HG03045 (cell line): ENCODE measurements around the gene SFMBT2.
"Not testable (repeated sequence)": the region's sequence is repeated elsewhere in the genome, so short reads cannot be mapped to it uniquely, and the experiment has no call there.

Experiments used
- ATAC-seq: cut with Tn5 transposase; IDR thresholded peaks from one replicate; pipeline ENCODE4 v1.9.1; 2021; ENCODE audit warnings: mild to moderate bottlenecking, moderate library complexity; ENCODE audit not compliant: unreplicated experiment

The SFMBT2 gene

DNA sequence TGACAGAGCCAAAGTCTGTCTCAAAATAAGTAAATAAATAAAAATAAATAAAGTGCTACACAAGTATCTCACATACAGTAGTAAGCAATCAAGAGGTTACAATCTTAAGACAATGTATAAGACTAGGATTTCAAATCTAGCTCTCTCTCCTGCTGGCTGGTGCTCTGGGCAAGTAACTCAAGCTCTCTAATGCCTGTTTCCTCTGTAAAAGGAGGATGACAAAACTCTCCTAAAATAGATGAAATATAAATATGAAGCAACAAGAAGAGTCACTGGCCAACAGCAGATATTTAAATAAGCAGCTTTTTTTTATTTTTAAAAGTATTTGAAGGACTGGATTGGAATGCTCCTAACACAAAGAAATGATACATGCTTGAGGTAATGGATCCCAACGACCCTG, 7.2 kb downstream of the SFMBT2 start:
- ATAC-seq: no peak

GRCh38 chr10:7401782-7402181, 9.1 kb downstream of the SFMBT2 start:
- no peak for ATAC-seq

DNA sequence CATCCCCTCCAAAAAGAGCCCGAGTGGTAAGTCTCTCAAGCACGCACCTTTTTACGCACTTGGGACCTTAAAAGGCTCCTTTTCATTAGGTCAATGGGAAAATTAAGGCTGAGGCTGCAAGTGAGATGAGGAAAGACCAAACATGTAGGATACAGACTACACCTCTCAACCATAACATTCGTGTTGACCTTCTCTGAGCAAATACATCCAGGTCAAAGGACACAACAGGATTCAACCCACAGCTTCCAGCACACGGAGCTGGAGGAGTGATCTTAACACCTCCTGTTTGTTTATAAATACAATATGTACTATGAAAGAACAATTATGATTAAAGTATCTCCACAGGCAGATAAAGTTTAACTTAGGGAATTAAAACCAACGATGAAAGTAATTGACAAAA, 9.7 kb downstream of the SFMBT2 start:
- no peak for ATAC-seq

DNA sequence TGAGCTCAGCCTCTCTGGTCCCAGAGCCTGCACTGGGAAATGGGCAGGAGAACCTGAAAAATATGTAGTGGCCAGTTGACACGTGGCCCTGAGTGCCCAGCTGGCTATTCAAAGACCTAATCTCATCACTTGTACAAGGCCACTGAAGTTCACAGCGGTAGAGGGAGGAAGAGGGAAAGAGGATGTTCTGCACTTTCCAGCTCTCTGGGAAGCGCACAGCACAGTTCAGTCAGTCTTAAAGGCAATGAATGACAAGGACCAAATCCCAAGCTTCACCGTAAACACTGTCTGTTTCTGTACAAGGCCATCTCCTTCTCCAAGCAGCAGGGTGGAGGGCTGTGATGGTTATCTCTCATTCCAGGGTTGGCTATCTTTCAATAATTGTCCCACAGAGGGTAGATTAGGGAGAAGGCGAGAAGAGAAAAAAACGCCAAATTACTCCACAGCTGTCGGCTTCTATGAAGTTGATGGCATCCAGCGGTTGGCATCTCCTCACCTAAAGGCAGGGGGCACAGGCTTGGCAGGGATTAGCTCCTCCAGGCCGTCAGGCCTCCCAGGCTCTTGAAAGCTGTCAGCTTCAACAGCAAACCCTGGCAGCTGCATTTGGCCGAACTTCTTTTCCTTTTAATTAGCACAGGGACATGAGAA, 10.6 kb downstream of the SFMBT2 start:
- ATAC-seq: no peak

GRCh38 chr10:7399533-7399932, 11.3 kb downstream of the SFMBT2 start:
- no peak for ATAC-seq

DNA sequence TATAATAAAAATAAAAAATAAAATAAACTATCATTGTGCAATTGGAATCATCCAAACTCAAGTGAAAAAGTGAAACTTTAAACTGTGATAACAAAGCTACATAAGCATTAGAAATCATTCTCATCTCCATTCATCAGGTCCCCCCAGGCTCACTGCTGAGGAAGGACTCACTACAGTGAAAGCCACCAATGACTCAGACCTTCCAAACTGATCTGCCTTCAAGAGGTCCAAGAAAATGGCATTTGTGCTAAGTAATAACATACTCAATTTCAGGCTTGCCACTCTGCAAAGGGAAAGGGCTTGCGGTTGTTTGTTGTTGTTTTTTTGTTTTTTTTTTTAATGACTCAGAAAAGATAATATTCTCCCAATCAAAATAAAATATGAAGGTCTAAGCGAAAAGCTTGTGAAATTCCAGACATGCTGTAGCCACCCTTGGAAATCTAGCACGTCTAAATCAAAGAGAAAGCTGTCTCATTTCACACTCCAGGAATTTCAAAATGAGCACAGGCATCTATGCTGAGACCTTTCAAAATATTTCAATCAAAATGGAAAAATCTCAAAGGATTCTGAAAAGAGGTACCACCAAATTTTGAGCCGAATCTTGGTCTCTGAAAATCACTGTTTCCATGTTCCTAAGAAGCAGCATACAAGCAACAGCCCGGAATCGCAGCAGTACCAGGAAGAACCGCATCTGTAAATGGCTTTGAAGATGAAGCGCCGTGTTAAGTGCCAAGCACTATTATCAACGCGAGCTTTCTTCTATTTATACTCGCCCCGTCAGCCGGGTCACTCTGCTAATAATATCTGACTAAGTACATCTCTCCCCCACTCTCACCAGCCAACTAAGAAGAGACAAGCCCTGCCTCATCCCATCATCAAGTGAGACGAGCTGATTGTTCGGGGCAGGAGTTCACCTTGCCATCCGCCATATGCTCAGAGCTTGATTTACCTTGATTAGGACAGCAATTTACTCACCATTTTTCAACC, 13.5 kb downstream of the SFMBT2 start:
- ATAC-seq: no peak

DNA sequence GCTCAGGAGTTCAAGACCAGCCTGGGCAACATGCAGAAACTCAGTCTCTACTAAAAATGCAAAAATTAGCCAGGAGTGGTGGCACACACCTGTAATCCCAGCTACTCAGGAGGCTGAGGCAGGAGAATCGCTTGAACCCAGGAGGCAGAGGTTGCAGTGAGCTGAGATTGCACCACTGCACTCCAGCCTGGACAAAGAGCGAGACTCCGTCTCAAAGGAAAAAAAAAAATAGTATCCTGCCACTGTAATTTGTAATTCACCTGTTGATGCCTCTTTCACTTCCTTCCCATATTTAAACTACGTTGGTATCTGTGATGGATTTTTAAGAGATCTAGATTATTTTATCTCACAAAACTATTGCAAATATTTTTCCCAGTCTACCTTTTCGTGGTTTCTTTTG, 18.5 kb downstream of the SFMBT2 start:
- not testable (repeated sequence) for ATAC-seq

- ATAC-seq: no peak
Measured at GRCh38 chr10:7391748-7392147, 19.1 kb downstream of the SFMBT2 start.

DNA sequence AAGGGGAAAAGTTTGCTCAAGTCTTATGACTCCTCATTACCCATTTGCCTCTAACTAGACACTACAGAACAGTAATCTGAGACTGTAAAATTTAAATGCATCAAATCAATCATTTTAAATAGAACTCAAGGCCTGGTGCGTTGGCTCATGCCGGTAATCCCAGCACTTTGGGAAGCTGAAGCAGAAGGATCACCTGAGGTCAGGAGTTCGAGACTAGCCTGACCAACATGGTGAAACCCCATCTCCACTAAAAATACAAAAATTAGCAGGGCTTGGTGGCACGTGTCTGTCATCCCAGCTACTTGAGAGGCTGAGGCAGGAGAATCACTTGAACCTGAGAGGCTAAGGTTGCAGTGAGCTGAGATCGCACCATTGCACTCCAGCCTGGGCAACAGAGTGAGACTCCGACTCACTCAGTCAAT, 20.1 kb downstream of the SFMBT2 start:
- ATAC-seq: not testable (repeated sequence)

DNA sequence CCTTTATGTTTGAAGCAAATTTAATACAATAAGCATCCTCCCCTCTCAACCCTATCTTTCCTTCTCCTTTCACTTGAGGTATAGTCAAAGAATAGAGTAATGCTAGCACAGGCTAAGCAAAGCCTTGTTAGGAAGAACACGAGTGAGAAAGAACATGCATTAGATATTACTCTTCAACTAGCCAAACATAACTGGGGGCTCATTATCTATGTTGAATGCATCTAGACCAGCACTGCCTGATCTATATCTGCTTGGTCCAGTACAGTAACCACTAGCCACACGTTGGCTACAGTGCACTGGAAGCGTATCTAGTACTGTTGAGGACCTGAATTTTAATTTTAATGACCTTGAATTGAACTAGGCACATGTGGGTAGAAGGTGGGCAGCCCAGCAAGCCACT, 21.0 kb downstream of the SFMBT2 start:
- ATAC-seq: no peak

GRCh38 chr10:7389346-7389745, 21.5 kb downstream of the SFMBT2 start:
- ATAC-seq: no peak

DNA sequence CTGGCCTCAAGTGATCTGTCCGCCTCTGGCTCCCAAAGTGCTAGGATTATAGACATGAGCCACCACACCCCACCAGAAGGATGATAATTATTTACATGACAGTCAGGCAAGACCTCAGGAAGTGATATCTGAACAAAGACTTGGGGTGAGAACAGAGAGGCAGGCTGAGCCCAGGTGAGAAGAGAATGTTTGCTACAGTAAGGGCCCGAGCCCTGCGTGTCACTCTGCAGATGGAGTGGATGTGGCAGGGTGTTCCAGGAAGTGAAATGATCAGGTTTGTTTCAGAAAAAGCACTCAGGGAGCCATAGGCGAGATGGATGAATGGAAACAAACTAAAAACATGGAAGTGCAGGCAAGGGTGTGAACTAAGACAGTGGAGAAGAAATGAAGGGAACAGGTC, 22.2 kb downstream of the SFMBT2 start:
- ATAC-seq: no peak

GRCh38 chr10:7388149-7388548, 22.7 kb downstream of the SFMBT2 start:
- not testable (repeated sequence) for ATAC-seq

DNA sequence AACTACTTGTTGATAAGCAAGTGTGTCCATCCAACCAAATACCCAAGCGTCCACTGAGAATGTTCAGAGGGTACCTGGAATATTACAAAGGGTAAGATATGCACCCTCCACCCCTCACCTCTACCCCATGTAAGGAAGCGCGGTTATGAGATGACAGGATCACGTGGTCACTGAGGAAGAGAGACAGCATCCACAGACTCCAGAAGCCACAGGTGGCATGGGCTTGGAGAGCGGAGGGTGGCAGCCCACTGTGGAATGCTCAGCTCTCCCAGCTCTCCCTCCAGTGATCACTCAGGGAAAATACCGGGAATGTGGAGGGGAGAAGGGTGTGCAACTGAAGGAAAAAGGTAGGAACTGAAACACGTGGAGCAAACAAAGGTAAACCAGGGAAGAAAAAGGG, 25.7 kb downstream of the SFMBT2 start:
- ATAC-seq: no peak

DNA sequence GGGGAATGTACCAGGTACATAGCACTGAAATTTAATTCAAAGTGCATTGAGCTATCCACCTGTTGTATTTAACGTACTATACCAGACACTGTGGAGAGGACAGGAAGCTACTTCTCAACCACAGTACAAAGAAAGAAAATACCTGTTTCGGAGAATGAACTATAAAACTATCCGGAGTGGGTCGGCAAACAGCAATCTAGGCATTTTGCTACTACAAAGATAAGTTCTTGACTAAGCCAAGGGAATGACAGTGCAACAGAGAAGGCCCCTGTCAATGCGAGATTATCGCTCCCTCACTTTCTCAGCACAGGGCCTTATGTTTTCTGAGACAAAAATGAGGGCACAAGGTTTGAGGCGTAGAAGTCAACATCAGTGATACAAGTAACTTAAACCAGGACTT, 27.4 kb downstream of the SFMBT2 start:
- ATAC-seq: no peak

DNA sequence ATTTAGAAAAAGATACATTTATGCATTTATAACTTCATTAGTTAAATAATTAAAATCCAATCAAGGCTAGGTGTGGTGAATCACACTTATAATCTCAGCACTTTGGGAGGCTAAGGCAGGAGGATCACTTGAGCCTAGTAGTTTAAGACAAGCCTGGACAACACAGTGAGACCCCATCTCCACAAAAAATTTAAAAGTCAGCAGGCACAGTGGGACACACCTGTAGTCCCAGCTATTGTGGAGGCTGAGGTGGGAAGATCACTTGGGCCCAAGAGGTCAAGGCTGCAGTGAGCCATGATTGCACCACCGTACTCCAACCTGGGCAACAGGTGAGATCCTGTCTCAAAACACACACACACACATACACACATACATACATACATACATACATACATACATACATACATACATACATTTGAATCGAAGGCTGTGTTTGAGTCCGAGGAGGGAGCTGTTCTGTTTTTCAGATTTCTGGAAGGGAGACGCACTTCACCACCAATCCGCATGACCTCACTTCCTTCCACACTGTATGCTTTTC, 30.1 kb downstream of the SFMBT2 start:
- no peak for ATAC-seq

DNA sequence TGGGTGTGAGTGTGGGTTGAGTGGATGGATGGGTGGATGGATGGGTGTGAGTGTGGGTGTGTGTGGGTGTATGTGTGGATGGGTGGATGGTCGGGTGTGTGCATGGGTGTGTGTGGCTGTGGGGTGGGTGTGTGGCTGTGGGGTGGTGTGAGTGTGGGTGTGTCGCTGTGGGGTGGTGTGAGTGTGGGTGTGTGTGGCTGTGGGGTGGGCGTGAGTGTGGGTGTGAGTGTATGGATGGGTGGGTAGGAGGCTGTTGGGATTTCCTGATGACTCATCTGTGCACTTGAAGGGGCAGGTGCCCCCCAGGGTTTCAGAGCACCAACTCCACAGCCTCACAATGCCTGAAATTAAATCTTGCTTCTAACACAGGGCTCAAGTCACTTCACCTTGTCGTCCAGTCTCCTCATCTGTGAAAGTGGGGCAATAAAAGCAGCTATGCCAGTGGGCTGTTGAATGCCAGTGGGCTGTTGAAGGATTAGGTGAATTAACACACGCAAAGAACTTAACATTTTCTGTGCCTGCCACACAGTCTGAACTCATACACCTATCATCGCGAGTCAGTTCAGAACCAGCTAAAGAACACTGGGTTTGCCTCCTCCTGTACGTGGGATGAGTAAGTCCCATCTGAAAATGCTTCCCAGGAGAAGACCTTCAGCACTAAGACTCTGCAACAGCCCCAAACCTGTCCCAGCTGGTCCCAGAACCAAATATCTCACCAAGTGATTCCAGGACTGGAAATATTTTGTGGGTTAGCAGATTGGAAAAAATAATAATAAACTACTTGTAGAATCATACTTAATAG, 32.0 kb downstream of the SFMBT2 start:
- ATAC-seq: no peak

DNA sequence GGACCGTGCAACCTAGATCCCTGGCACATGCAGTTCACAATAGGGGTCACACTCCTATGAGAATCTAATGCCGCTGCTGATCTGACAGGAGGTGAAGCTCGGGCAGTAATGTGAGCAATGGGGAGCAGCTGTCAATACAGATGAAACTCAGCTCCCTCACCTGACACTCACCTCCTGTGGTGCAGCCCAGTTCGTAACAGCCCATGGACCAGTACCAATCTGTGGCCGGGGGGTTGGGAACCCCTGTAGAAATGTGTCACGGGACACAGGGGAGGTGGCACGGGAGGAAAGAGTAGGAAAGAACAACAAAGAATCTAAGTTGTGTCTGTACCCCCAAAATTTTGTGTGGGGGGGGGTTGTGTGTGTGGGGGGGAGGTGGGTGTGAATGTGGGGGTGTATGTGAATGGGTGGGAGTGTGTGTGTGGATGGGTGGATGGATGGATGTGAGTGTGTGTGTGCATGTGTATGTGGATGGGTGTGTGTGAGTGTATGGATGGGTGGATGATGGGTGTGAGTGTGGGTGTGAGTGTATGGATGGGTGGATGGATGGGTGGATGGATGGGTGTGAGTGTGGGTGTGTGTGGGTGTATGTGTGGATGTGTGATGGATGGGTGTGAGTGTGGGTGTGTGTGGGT, 33.1 kb downstream of the SFMBT2 start:
- no peak for ATAC-seq

DNA sequence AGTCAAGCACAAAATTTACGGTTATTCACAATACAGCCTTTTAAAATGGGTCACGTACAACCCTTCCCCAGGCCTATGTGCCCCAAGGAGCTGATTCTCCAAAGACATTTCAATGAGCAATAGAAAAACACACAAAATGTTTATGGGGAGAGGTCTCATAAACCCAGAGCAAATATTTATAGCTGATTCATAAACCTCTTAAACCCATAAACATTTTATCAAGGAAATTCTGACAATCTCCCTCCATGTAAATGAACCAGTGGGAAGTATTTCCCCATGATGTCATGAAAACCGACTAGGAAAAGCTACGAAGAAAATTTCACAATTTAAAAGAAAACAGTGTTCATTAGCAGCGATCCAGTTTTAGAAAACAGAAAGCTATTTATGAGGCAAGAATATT, 36.0 kb downstream of the SFMBT2 start:
- no peak for ATAC-seq

- no peak for ATAC-seq
Measured at GRCh38 chr10:7373039-7373438, 37.8 kb downstream of the SFMBT2 start.

DNA sequence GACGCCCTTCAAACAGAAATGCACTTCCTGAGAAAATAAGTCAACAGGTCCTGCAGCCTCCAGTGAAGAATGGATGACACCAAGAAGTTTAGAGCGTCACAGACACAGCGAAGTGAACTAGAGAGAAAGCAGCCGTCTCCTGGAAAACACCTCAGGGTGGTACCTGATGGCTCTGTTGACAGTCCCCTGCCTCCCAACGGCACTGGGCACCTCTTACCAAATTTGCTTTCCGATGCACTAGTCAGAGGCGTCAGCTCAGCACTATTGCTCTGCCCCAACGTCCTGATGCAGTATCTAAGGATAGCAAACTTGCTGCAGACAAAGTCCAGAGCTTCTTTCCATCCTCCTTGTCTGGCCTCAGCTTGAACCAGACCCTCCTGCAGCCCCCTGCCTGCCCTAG, 38.3 kb downstream of the SFMBT2 start:
- no peak for ATAC-seq
